NCI-H510A (cell line): Measurements from ENCODE around the gene KIF13A.
"Not testable (repeated sequence)": the region's sequence is repeated elsewhere in the genome, so short reads cannot be mapped to it uniquely, and the experiment has no call there.

ENCODE experiments used
- DNase-seq: peaks from one replicate; lab custom pipeline; 2025; lab: John Stamatoyannopoulos, UW

KIF13A gene

GRCh38 chr6:17932330-17932852, 55.0 kb downstream of the KIF13A start:
- no peak for DNase-seq

GRCh38 chr6:17931227-17931626, 56.2 kb downstream of the KIF13A start:
- no peak for DNase-seq

GRCh38 chr6:17930321-17930993, 57.0 kb downstream of the KIF13A start:
- no peak for DNase-seq

GRCh38 chr6:17928514-17929430, 58.7 kb downstream of the KIF13A start:
- DNase-seq: no peak

- DNase-seq: no peak
Observed at GRCh38 chr6:17927705-17928104, 59.7 kb downstream of the KIF13A start.

- DNase-seq: no peak
Observed at GRCh38 chr6:17923401-17923863, 64.0 kb downstream of the KIF13A start.

GRCh38 chr6:17921454-17921853, 66.0 kb downstream of the KIF13A start:
- no peak for DNase-seq

- no peak for DNase-seq
Observed at GRCh38 chr6:17919496-17919895, 67.9 kb downstream of the KIF13A start.

- DNase-seq: no peak
Observed at GRCh38 chr6:17917837-17918763, 69.3 kb downstream of the KIF13A start.

- no peak for DNase-seq
Observed at GRCh38 chr6:17914651-17915050, 72.8 kb downstream of the KIF13A start.

- DNase-seq: no peak
Observed at GRCh38 chr6:17912521-17912920, 74.9 kb downstream of the KIF13A start.

- not testable (repeated sequence) for DNase-seq
Observed at GRCh38 chr6:17911656-17912055, 75.8 kb downstream of the KIF13A start.

- DNase-seq: no peak
Observed at GRCh38 chr6:17910189-17910588, 77.2 kb downstream of the KIF13A start.

GRCh38 chr6:17908831-17909230, 78.6 kb downstream of the KIF13A start:
- DNase-seq: no peak

GRCh38 chr6:17907406-17908229, 79.8 kb downstream of the KIF13A start:
- no peak for DNase-seq

GRCh38 chr6:17905611-17906592, 81.5 kb downstream of the KIF13A start:
- DNase-seq: no peak

GRCh38 chr6:17904491-17905120, 82.8 kb downstream of the KIF13A start:
- DNase-seq: no peak

GRCh38 chr6:17902974-17903373, 84.5 kb downstream of the KIF13A start:
- no peak for DNase-seq

- no peak for DNase-seq
Observed at GRCh38 chr6:17901493-17901892, 85.9 kb downstream of the KIF13A start.
